Measurements from ENCODE around the gene TBC1D2B. TPM values are rescaled to one million over a fixed set of nuclear protein-coding genes. Genes with fewer than 3 reads are reported as not detected.

TBC1D2B gene
- total RNA-seq, 2 donors from 2014 or later: 35.6 to 42.3 TPM

DNA sequence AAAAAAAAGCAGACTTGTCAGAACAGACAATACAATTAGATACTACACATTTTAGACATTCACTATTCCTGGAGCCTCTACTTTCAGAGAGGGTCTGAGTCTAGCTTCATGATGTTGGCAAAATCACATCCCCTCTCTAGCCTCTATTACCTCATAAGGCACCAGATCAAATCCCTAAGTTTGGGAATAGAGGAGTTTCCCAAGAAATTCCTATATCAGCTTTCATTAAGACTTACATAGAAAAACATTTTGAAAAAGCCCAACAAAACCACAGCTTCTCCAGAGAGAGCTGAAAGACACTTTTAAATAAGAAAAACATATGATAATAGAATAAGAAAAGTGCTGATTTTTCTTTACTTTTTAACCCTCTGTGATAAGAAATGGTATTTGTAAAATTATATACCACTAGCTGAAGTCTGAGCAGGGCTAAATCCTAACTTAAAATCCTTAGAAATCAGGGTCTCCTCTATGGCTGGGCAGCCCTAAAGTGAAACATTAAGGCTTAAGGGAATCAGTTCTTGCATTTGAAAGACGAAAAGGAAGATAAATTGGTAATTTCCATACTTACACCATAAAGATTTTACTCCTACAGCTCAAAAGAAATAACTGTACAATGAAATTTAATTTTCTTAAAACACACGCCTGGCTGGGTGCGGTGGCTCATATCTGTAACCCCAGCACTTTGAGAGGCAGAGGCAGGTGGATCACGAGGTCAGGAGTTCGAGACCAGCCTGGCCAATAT lies 4.3 kb downstream of the TBC1D2B start:
- H3K36me3 ChIP-seq (replicated peaks in 1 of 2; ENCODE audit: insufficient read depth in 1 of 2, low read depth in 2 of 2): no peaks in the 10 kb centered on the region
- H3K27me3 ChIP-seq: no peaks in the 10 kb centered on the region
- H3K4me1 ChIP-seq: peaks cover 74% of the 10 kb centered on the region
- no peaks in the 10 kb centered on the region for H3K9me3 ChIP-seq
- ATAC-seq: no peak
- 89 to 91% methylated on average over 5 of the region's 5 CpGs for WGBS, 2 donors
- H3K27ac ChIP-seq: peak overlapping the region in 1 of 4 donors; percentile 44
- TF ChIP-seq POLR2A (IDR thresholded peaks at IDR 0.05): no peak
- TF ChIP-seq, protein P1, sequence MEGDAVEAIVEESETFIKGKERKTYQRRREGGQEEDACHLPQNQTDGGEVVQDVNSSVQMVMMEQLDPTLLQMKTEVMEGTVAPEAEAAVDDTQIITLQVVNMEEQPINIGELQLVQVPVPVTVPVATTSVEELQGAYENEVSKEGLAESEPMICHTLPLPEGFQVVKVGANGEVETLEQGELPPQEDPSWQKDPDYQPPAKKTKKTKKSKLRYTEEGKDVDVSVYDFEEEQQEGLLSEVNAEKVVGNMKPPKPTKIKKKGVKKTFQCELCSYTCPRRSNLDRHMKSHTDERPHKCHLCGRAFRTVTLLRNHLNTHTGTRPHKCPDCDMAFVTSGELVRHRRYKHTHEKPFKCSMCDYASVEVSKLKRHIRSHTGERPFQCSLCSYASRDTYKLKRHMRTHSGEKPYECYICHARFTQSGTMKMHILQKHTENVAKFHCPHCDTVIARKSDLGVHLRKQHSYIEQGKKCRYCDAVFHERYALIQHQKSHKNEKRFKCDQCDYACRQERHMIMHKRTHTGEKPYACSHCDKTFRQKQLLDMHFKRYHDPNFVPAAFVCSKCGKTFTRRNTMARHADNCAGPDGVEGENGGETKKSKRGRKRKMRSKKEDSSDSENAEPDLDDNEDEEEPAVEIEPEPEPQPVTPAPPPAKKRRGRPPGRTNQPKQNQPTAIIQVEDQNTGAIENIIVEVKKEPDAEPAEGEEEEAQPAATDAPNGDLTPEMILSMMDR (IDR thresholded peaks at IDR 0.05): no peak
- no peak overlapping the region for H3K4me3 ChIP-seq
- intact Hi-C loops (cut with DNase I): no loop called here
- DNase-seq: no peak

DNA sequence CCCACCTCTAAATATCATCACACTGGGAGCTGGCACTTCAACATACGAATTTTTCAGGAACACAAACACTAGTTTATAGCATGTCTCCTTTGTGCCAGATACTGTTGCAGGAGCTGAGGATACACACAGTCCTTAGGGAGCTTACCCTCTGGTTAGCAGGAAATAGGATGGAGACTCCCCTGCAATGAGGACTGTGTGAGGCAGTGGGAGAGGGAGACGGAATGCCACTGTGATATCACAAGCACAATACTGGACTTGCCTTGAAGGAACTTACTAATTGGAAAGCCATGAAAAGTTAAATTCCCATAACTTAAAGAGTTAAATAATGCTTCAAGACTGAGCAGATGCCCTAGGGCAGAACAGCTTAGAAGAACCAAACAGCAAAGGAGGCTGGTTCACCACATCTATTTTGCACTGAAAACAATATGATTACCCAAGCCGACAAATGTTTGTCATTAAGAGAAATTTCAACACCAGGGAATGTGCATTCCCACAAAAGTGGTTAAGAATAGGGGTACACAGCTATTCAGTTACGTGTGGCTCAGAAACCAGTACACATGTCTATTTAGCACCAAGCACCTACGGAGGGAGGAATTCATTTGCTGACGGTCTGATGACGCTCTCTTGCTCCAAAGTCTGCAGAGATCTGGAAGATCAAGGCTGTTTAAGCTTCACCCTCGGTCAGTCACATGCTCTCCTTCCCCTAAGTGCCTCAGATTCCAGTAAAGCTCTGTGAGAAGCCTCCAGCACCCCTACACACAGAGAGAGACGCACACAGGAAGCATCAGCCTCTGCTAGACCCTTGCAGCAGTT lies 5.2 kb downstream of the TBC1D2B start:
- 54 to 64% methylated on average over 9 of the region's 9 CpGs for WGBS, 2 donors
- no peak overlapping the region for H3K4me3 ChIP-seq

DNA sequence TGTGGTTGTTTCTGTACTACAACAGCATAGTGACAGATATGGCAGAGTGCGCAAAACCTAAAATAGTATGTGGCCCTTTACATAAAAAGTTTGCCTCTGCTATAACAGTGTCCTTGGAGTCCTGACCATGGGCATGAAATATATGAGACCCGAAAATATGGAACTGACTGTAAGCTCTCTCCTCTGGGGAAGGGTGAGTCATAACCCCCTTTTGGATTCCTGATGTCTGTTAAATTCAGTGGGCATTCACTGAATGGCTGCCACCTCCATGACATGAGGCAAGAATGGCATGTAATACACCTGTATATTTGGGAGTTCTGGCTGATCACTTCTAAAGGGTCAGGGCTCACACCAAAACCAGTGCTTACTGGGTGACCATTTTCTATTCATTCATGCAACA lies 6.1 kb downstream of the TBC1D2B start:
- H3K4me1 ChIP-seq: peaks cover 82% of the 10 kb centered on the region
- ATAC-seq (no peak), DNase-seq (no peak)
- H3K4me3 ChIP-seq: no peak overlapping the region
- H3K27ac ChIP-seq: no peak overlapping the region
- no peaks in the 10 kb centered on the region for H3K9me3 ChIP-seq
- H3K27me3 ChIP-seq: no peaks in the 10 kb centered on the region
- intact Hi-C loops (cut with DNase I): no loop called here
- H3K36me3 ChIP-seq (replicated peaks in 1 of 2; ENCODE audit: insufficient read depth in 1 of 2, low read depth in 2 of 2): no peaks in the 10 kb centered on the region
- WGBS, 2 donors: 34 to 94% methylated on average over 2 of the region's 2 CpGs
- TF ChIP-seq, protein P1 (IDR thresholded peaks at IDR 0.05): no peak

More for the DNA sequence above, 5.2 kb downstream of the TBC1D2B start:
- H3K27ac ChIP-seq: peak overlapping the region in 3 of 4 donors; percentile 8 to 44 (median 32)
- ATAC-seq: no peak
- H3K36me3 ChIP-seq (replicated peaks in 1 of 2; ENCODE audit: insufficient read depth in 1 of 2, low read depth in 2 of 2): no peaks in the 10 kb centered on the region
- peak in 1 of 4 donors; percentile 52 for DNase-seq
- H3K4me1 ChIP-seq: peaks cover 78% of the 10 kb centered on the region
- H3K9me3 ChIP-seq: no peaks in the 10 kb centered on the region
- intact Hi-C loops (cut with DNase I): no loop called here
- peak in 1 of 3 donors; percentile 48 for TF ChIP-seq POLR2A (IDR thresholded peaks at IDR 0.05)
- TF ChIP-seq, protein P1 (IDR thresholded peaks at IDR 0.05): no peak
- no peaks in the 10 kb centered on the region for H3K27me3 ChIP-seq

DNA sequence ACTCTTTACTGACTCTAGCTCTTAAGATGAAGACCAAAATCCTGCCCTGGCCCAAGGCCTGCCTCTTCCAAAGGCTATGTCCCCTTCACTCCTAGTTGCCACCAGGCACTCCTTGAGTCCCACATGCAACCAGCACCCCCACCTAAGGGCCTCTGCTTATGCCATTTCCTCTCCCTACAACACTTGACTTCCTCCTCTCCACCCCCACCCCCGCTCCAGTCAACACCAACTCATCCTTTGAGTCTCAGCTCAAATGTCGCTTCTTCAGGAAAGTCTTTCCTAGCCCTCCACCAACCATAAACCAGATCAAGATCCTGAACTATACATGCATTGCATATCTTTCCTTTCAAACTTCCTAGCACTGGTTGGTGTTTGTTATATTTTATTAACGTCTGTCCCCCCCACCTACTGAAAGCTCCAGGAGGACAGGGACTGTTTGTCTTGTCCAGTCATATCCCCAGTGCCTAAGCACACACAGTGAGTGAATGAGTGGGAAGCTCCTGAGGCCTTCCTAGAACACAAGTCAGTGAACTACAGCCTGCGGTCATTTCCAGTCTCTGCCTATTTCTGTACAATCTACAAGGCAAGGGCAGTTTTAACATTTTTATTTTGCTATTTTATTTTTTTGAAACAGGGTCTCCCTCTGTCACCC lies 7.3 kb downstream of the TBC1D2B start:
- TF ChIP-seq, protein P1 (IDR thresholded peaks at IDR 0.05): no peak
- no peak for TF ChIP-seq POLR2A (IDR thresholded peaks at IDR 0.05)
- intact Hi-C loops (cut with DNase I): no loop called here
- Histone ChIP-seq H3K4me3 (no peak overlapping the region), H3K4me1 (peaks cover 83% of the 10 kb centered on the region), H3K9me3 (no peaks in the 10 kb centered on the region), H3K27me3 (no peaks in the 10 kb centered on the region), H3K27ac (peak overlapping the region in 1 of 4 donors; percentile 78), H3K36me3 (replicated peaks in 1 of 2; ENCODE audit: insufficient read depth in 1 of 2, low read depth in 2 of 2) (no peaks in the 10 kb centered on the region)
- DNase-seq (no peak), ATAC-seq (no peak)
- WGBS, 2 donors: 74 to 87% methylated on average over 4 of the region's 4 CpGs

Measured in body of pancreas (tissue), 4 donors.